B cell (primary cell): Measurements from ENCODE around the gene RNASE2. TPM values are rescaled to one million over a fixed set of nuclear protein-coding genes. Genes with fewer than 3 reads are reported as not detected.
"Not testable (repeated sequence)": the region's sequence is repeated elsewhere in the genome, so short reads cannot be mapped to it uniquely, and the experiment has no call there.

Experiments
- ATAC-seq: fragments of 200-7000 bp; cut with Tn5 transposase; one replicate; pipeline ENCODE4 v1.10.0; 2021; ENCODE audit warnings: low read depth, mild to moderate bottlenecking, moderate number of reproducible peaks, moderate library complexity
- CTCF ChIA-PET: fragments of 350-600 bp; sonication (Branson Sonifier 250); formaldehyde crosslinking; loops from one replicate; lab custom pipeline; 2021; ENCODE audit warnings: antibody characterized with exemption, inconsistent platforms; lab: Charles Lee
- POLR2A ChIA-PET: fragments of 350-600 bp; sonication (Branson Sonifier 250); formaldehyde crosslinking; loops from one replicate; lab custom pipeline; 2021; ENCODE audit warnings: antibody characterized with exemption; lab: Charles Lee
- DNase-seq: peaks from one replicate; pipeline ENCODE4 v3.0.0; 2013
- H2AFZ ChIP-seq: 2 replicates; pipeline ENCODE4 v1.6.1; 2012; ENCODE audit warnings: mild to moderate bottlenecking, low read depth, low read length; ENCODE audit not compliant: insufficient read depth, poor library complexity, severe bottlenecking
- H3K27ac ChIP-seq, 2 donors: 1 replicate in 1 of 2; 2 replicates in 1 of 2; pipeline ENCODE4 v1.5.1; 2012 to 2013; ENCODE audit warnings: low read length in 2 of 2, mild to moderate bottlenecking in 2 of 2, moderate library complexity in 1 of 2
- H3K27me3 ChIP-seq, 4 experiments: fragments of 200-600 bp in 1 of 4; sonication (generic) in 1 of 4; replicated peaks in 1 of 4; 1 replicate in 2 of 4; 2 replicates in 2 of 4; pipeline versions ENCODE4 v1.6.1 to v1.7.0; 2013 to 2016; ENCODE audit warnings: low read length in 3 of 4, mild to moderate bottlenecking in 2 of 4, mixed read lengths in 1 of 4, moderate library complexity in 1 of 4; ENCODE audit not compliant: insufficient read depth in 4 of 4, control insufficient read depth in 3 of 4; ENCODE audit errors: control extremely low read depth in 1 of 4
- H3K36me3 ChIP-seq, 2 experiments: replicated peaks in 1 of 2; 1 replicate in 1 of 2; 2 replicates in 1 of 2; pipeline versions ENCODE4 v1.6.1 to v1.7.1; 2013; ENCODE audit warnings: low read length in 1 of 2; ENCODE audit not compliant: insufficient read depth in 2 of 2, control insufficient read depth in 1 of 2; ENCODE audit errors: control extremely low read depth in 1 of 2, extremely low read depth in 1 of 2
- H3K4me1 ChIP-seq, 2 donors: fragments of 200-600 bp in 1 of 2; sonication (generic) in 1 of 2; 1 replicate in 1 of 2; 2 replicates in 1 of 2; pipeline versions ENCODE4 v1.5.1 to v1.6.1; 2013 to 2017; ENCODE audit warnings: low read length in 2 of 2; ENCODE audit not compliant: control insufficient read depth in 2 of 2, insufficient read depth in 2 of 2
- H3K4me2 ChIP-seq: replicated peaks from 2 replicates; pipeline ENCODE3; 2012; ENCODE audit warnings: mild to moderate bottlenecking, low read depth, low read length; ENCODE audit not compliant: poor library complexity, severe bottlenecking
- H3K4me3 ChIP-seq, 5 experiments: fragments of 200-600 bp in 1 of 5; sonication (generic) in 1 of 5; 1 replicate in 3 of 5; 2 replicates in 2 of 5; pipeline versions ENCODE4 v1.5.1 to v1.7.0; 2011 to 2016; ENCODE audit warnings: low read length in 4 of 5, mild to moderate bottlenecking in 4 of 5, low read depth in 2 of 5, control low read depth in 1 of 5, moderate library complexity in 1 of 5; ENCODE audit not compliant: insufficient read depth in 1 of 5; ENCODE audit errors: control extremely low read depth in 1 of 5, extremely low read depth in 1 of 5
- H3K79me2 ChIP-seq: fragments of 200-600 bp; sonication (generic); one replicate; pipeline ENCODE4 v1.6.0; 2016; ENCODE audit warnings: low read length; ENCODE audit not compliant: control insufficient read depth, insufficient read depth
- H3K9ac ChIP-seq: fragments of 200-600 bp; sonication (generic); 2 replicates; pipeline ENCODE4 v1.6.1; 2017; ENCODE audit warnings: mild to moderate bottlenecking, low read length, moderate library complexity
- H3K9me3 ChIP-seq, 3 donors: one replicate each; pipeline versions ENCODE4 v1.6.1 to v1.7.1; 2013; ENCODE audit warnings: low read length in 2 of 3; ENCODE audit not compliant: control insufficient read depth in 2 of 3, insufficient read depth in 1 of 3; ENCODE audit errors: control extremely low read depth in 1 of 3
- H4K20me1 ChIP-seq: 2 replicates; pipeline ENCODE4 v1.6.0; 2012; ENCODE audit warnings: mild to moderate bottlenecking, low read length; ENCODE audit not compliant: insufficient read depth, control insufficient read depth, poor library complexity, severe bottlenecking
- H3K27ac Mint-ChIP-seq: one replicate; pipeline ENCODE4 v1.8.0; 2021; ENCODE audit warnings: mixed read lengths
- H3K27me3 Mint-ChIP-seq: one replicate; pipeline ENCODE4 v1.8.0; 2021; ENCODE audit warnings: mixed read lengths
- H3K4me1 Mint-ChIP-seq: one replicate; pipeline ENCODE4 v1.8.0; 2021; ENCODE audit warnings: mixed read lengths
- H3K4me3 Mint-ChIP-seq: one replicate; pipeline ENCODE4 v1.8.0; 2021; ENCODE audit warnings: mixed read lengths
- H3K9me3 Mint-ChIP-seq: one replicate; pipeline ENCODE4 v1.8.0; 2022; ENCODE audit warnings: mixed read lengths; ENCODE audit not compliant: insufficient read depth
- EZH2 ChIP-seq: IDR thresholded peaks from 2 replicates; pipeline ENCODE4 v1.6.1; 2012; ENCODE audit warnings: borderline replicate concordance, low read depth, mild to moderate bottlenecking, moderate library complexity, low read length; ENCODE audit not compliant: insufficient read depth, poor library complexity, severe bottlenecking
- WGBS: methylation state at CpG from one replicate; pipeline ENCODE4 v1.1.5; 2013; ENCODE audit warnings: missing lambda C conversion rate; ENCODE audit not compliant: insufficient coverage; 5-methylcytosine and 5-hydroxymethylcytosine counted together
- intact Hi-C: fragments of 100-400 bp; cut with micrococcal nuclease; formaldehyde crosslinking; loops from one replicate; pipeline ENCODE4 v1.10.0; 2022
- polyA minus RNA-seq: library from RNA; depleted of rRNA, polyadenylated mRNA; stranded (reverse); fragments of >200 nt; gene quantifications from 2 replicates; pipeline ENCODE4 v1.2.3, GENCODE V29; 2012
- polyA plus RNA-seq: library from polyadenylated mRNA; depleted of rRNA; stranded (reverse); fragments of >200 nt; gene quantifications from 2 replicates; pipeline ENCODE4 v1.2.3, GENCODE V29; 2012
- total RNA-seq, 2 donors: library from RNA; stranded (reverse); fragments of 120-200 nt in 1 of 2; gene quantifications; 1 replicate in 1 of 2; 2 replicates in 1 of 2; pipeline versions ENCODE4 v1.2.3 to v1.2.4, GENCODE V29; 2013 to 2022
- TF ChIP-seq, protein P1 (sequence below): fragments of 200-600 bp; IDR thresholded peaks from one replicate; pipeline ENCODE4 v1.8.0; 2022; ENCODE audit warnings: antibody characterized with exemption, mild to moderate bottlenecking

RNASE2 gene
- total RNA-seq (not detected in 2 replicates), polyA plus RNA-seq (0.54 TPM in 1 of 2 replicates, not detected in the other), polyA minus RNA-seq (0.71 TPM in 1 of 2 replicates, not detected in the other)
- total RNA-seq (2013), result 0.65 TPM

DNA sequence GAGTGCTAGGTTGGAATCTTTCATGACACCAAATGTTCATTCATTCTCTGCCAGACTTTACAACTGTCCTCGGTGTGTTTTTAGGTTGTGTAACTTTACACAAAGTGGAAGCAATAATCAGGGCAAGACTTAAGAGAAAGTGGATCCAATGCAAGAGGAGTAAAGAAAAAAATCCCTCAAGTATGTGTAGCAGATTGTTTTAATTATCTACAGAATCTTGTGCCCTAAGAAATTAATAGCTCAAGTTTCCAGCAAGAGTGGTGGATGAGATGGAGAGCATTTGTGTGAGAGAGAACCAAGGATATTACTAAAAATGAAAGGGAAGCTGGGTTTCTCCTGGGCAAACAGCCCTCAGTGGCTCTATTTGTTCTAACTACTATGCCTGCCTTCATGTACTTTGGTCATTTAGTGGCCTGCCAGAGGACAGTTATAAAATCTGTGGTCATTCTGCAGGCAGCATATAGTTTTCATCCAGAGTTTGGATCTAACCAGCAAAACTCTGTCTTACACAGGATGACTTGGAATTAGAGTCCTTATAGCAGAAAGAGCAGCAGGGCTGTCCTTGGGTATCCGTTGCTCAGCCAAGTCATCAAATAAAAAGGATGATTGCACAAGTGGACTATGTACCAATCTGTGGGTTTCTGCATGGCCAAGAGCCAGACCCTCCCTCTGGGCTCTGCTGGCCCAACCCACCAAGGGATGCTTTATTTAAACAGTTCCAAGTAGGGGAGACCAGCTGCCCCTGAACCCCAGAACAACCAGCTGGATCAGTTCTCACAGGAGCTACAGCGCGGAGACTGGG is at the start of gene RNASE2:
Gene RNASE2, plus strand, starts transcription at position 752 of the 802 bp plus-strand sequence. CDS start 285 bp downstream, outside the sequence.
- H3K4me3 ChIP-seq, H3K27me3 ChIP-seq, H3K27ac ChIP-seq, POLR2A ChIA-PET, H3K9me3 ChIP-seq, CTCF ChIA-PET, H3K79me2 ChIP-seq, DNase-seq, ATAC-seq, H3K4me3 Mint-ChIP-seq, intact Hi-C loops, H3K27ac Mint-ChIP-seq, H2AFZ ChIP-seq, H3K9me3 Mint-ChIP-seq, H3K36me3 ChIP-seq, H3K4me2 ChIP-seq, H3K9ac ChIP-seq, H3K4me1 Mint-ChIP-seq, H3K4me1 ChIP-seq, H4K20me1 ChIP-seq: not testable (repeated sequence)
- 68% methylated on average over 3 of the region's 4 CpGs for WGBS
- H3K27me3 Mint-ChIP-seq, result peaks cover 34% of the 10 kb centered on the region

DNA sequence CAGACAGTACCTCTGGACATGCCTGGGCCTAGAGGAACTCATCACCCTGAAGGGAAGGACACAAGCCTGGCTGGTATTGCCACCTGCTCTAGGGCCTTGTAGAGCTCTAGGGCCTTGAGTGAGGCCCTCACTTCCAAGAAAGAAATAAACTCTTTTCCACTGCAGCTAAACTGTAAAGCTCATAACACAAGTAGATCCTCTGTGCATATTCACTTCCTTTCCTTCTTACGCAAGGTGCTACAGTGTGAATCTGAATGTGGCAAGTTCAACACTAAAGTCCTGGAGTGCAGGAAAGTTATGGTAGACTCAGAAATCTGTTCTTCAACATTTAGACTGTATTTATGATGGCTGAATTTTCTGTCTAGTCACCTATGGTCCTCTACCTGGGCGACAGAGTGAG is 49.6 kb upstream of the RNASE2 start:
- no peak overlapping the region for H3K9ac ChIP-seq
- POLR2A ChIA-PET, result no interaction called here
- ATAC-seq (no peak), DNase-seq (no peak)
- intact Hi-C loops, result no loop called here
- peaks cover 0 to 3% (median 0%) of the 10 kb centered on the region in 4 experiments for H3K27me3 ChIP-seq
- no peaks in the 10 kb centered on the region for H4K20me1 ChIP-seq
- H3K27me3 Mint-ChIP-seq, result peaks cover 44% of the 10 kb centered on the region
- H3K4me3 ChIP-seq, result no peak overlapping the region
- H3K27ac Mint-ChIP-seq, result no peak overlapping the region
- no peak for TF ChIP-seq EZH2
- TF ChIP-seq, protein P1, sequence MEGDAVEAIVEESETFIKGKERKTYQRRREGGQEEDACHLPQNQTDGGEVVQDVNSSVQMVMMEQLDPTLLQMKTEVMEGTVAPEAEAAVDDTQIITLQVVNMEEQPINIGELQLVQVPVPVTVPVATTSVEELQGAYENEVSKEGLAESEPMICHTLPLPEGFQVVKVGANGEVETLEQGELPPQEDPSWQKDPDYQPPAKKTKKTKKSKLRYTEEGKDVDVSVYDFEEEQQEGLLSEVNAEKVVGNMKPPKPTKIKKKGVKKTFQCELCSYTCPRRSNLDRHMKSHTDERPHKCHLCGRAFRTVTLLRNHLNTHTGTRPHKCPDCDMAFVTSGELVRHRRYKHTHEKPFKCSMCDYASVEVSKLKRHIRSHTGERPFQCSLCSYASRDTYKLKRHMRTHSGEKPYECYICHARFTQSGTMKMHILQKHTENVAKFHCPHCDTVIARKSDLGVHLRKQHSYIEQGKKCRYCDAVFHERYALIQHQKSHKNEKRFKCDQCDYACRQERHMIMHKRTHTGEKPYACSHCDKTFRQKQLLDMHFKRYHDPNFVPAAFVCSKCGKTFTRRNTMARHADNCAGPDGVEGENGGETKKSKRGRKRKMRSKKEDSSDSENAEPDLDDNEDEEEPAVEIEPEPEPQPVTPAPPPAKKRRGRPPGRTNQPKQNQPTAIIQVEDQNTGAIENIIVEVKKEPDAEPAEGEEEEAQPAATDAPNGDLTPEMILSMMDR, result no peak
- CTCF ChIA-PET, result interaction anchor here (1.2 kb wide), 1 partner anchor 65 kb away, joined by 3 read pairs; no protein-coding TSS in a partner anchor
- no peaks in the 10 kb centered on the region for H3K4me1 Mint-ChIP-seq
- no peaks in the 10 kb centered on the region for H3K79me2 ChIP-seq
- no peak overlapping the region for H3K4me2 ChIP-seq
- H2AFZ ChIP-seq, result no peak overlapping the region
- H3K9me3 Mint-ChIP-seq, result no peaks in the 10 kb centered on the region
- H3K4me1 ChIP-seq, result no peaks in the 10 kb centered on the region
- no peak overlapping the region for H3K27ac ChIP-seq
- H3K4me3 Mint-ChIP-seq, result no peak overlapping the region
- no peaks in the 10 kb centered on the region for H3K36me3 ChIP-seq
- H3K9me3 ChIP-seq, result no peaks in the 10 kb centered on the region
- WGBS, result 100% methylated on average over 1 of the region's 2 CpGs
